H1 (cell line): ENCODE measurements around the gene CTIF. TPM values are rescaled to one million over a fixed set of nuclear protein-coding genes. Genes with fewer than 3 reads are reported as not detected.

Experiments
- polyA plus RNA-seq, 7 experiments: library from polyadenylated mRNA; depleted of rRNA in 3 of 7; stranded (reverse) in 5 of 7; unstranded in 2 of 7; fragments of >200 nt in 5 of 7; fragments of 200-250 nt in 2 of 7; gene quantifications; 1 replicate in 5 of 7; 2 replicates in 1 of 7; 4 replicates in 1 of 7; pipeline versions ENCODE4 v1.2.1 to v1.2.3, GENCODE V29; 2011 to 2013; ENCODE audit warnings: missing spikeins in 2 of 7, mixed read lengths in 2 of 7
- total RNA-seq: library from RNA; stranded (reverse); fragmentation: NEBNext Ultra II Directional; extraction: Animal tissue kit (Norgen Biotek cat#: 25700); gene quantifications from 2 replicates; pipeline ENCODE4 v1.2.1, GENCODE V29; 2021
- TF ChIP-seq, protein P1 (sequence below): IDR thresholded peaks from 2 replicates; pipeline ENCODE4 v1.6.1; 2012; ENCODE audit warnings: inconsistent platforms

The CTIF gene
- total and polyA plus RNA-seq, 2 of the 8 experiments (the other 6 are each of a cell fraction or from before 2014, with no cell fraction given) = 9.0 to 17.8 TPM

DNA sequence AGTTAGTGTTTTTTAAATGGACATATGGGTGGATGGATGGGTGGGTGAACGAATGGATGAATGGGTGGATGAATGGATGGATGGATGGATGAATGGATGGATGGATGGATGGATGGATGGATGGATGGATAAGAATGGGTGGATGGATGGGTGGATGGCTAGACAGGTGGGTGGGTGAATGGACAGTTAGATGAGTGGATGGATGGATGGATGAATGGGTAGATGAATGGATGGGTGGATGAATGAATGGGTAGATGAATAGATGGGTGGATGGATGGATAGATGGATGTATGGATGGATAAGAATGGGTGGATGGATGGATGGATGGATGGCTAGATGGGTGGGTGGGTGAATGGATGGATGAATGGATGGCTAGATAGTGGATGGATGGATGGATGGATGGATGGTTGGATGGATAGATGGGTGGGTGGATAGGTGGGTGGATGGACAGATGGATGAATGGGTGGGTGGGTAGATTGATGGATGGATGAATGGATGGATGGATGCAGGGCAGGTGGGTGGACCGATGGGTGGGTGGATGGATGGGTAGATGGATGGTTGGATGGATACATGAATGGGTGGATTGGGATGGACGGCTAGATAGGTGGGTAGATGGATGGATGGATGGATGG lies 64.0 kb downstream of the CTIF start (continued):
- TF ChIP-seq, protein P1, sequence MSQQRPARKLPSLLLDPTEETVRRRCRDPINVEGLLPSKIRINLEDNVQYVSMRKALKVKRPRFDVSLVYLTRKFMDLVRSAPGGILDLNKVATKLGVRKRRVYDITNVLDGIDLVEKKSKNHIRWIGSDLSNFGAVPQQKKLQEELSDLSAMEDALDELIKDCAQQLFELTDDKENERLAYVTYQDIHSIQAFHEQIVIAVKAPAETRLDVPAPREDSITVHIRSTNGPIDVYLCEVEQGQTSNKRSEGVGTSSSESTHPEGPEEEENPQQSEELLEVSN = no peak
